ENCODE data around the gene SNTG2. TPM values are rescaled to one million over a fixed set of nuclear protein-coding genes. Genes with fewer than 3 reads are reported as not detected.

Gene SNTG2
- polyA plus RNA-seq, 1 experiment: 0.06 TPM

GRCh38 chr2:974502-974901 lies 23.9 kb downstream of the SNTG2 start:
- Histone ChIP-seq H3K27me3 (ENCODE audit: control insufficient read depth, insufficient read depth, low read length) (no peaks in the 10 kb centered on the region), H3K4me3 (ENCODE audit: low read depth, low read length) (no peak overlapping the region), H3K27ac (ENCODE audit: low read depth, low read length) (no peak overlapping the region), H3K9me3 (ENCODE audit: control insufficient read depth, insufficient read depth, low read length) (peaks cover 3% of the 10 kb centered on the region; the same call in 1 of the 2 replicates)
- no peak for DNase-seq (ENCODE audit: low read depth, low spot score)
- ChIA-PET POLR2A (no interaction called here), CTCF (interaction anchor here (0.8 kb wide), 1 partner anchor 165 kb away, joined by 4 read pairs; no protein-coding TSS in a partner anchor)
- TF ChIP-seq, protein P1, sequence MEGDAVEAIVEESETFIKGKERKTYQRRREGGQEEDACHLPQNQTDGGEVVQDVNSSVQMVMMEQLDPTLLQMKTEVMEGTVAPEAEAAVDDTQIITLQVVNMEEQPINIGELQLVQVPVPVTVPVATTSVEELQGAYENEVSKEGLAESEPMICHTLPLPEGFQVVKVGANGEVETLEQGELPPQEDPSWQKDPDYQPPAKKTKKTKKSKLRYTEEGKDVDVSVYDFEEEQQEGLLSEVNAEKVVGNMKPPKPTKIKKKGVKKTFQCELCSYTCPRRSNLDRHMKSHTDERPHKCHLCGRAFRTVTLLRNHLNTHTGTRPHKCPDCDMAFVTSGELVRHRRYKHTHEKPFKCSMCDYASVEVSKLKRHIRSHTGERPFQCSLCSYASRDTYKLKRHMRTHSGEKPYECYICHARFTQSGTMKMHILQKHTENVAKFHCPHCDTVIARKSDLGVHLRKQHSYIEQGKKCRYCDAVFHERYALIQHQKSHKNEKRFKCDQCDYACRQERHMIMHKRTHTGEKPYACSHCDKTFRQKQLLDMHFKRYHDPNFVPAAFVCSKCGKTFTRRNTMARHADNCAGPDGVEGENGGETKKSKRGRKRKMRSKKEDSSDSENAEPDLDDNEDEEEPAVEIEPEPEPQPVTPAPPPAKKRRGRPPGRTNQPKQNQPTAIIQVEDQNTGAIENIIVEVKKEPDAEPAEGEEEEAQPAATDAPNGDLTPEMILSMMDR (IDR thresholded peaks at IDR 0.05; ENCODE audit: low read depth, low read length): no peak

DNA sequence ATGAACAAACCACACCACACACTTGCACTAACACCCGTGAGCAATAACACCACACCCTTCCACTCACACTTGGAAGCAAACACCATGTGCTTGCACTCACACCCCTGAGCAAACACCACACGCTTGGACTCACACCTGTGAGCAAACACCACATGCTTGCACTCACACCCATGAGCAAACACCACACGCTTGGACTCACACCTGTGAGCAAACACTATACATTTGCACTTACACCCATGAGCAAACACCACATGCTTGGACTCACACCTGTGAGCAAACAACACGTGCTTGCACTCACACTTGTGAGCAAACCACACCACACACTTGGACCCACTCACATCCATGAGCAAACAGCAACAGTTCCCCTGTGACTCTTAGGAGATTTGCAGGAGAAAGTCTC lies 24.4 kb downstream of the SNTG2 start:
- Histone ChIP-seq H3K4me3 (ENCODE audit: low read depth, low read length) (no peak overlapping the region), H3K9me3 (ENCODE audit: control insufficient read depth, insufficient read depth, low read length) (peaks cover 3% of the 10 kb centered on the region; the same call in 1 of the 2 replicates), H3K27me3 (ENCODE audit: control insufficient read depth, insufficient read depth, low read length) (no peaks in the 10 kb centered on the region), H3K27ac (ENCODE audit: low read depth, low read length) (no peak overlapping the region)
- no peak for DNase-seq (ENCODE audit: low read depth, low spot score)
- TF ChIP-seq, protein P1 (IDR thresholded peaks at IDR 0.05; ENCODE audit: low read depth, low read length): no peak
- ChIA-PET POLR2A (no interaction called here), CTCF (interaction anchor here (1.5 kb wide), 1 partner anchor 166 kb away, joined by 3 read pairs; no protein-coding TSS in a partner anchor)

DNA sequence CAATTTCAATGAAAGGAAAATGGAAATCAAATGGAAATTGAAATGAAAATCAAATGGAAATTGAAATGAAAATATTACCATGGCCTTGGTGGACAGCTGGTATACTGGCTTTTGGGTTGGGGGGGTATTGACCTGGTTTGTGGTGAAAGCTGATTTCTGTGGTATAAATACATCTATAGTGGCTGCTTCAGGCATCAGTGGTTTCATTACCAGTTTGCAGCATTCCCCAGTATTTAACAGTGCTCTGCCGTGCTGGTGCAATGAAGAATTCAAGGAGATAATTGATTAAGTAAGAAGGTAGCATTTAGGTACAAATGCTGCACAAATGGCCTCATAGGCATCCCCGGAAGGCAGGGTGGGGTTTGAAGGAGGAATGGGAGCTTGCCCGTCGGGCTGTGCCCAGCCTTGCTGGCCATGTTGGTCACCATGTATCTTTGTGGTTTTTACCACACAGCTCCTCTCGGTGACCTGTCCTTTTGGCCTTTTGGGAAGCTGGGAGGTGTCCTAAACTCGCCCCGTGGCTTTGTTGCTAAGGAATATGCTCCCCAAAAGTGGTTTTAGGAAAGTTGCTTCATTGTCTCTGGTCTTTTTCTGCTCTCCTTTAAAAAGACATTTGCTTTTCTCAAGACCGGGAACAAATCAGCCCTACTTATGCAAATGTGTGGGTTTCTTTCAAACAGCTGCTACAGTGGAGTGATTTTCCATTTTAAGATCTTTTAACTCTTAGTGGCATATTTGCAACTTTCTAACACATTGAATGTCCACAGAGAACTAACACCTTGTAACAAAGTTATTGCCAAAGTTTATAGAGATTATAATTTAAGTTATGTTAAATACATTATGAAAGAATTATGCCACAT lies 28.6 kb downstream of the SNTG2 start:
- POLR2A ChIA-PET: no interaction called here
- no peak for DNase-seq (ENCODE audit: low read depth, low spot score)

GRCh38 chr2:980176-980575 lies 29.5 kb downstream of the SNTG2 start:
- TF ChIP-seq, protein P1 (IDR thresholded peaks at IDR 0.05; ENCODE audit: low read depth, low read length): no peak
- H3K27me3 ChIP-seq (ENCODE audit: control insufficient read depth, insufficient read depth, low read length): no peaks in the 10 kb centered on the region
- no peak overlapping the region for H3K27ac ChIP-seq (ENCODE audit: low read depth, low read length)
- H3K9me3 ChIP-seq (ENCODE audit: control insufficient read depth, insufficient read depth, low read length): peaks cover 6% of the 10 kb centered on the region
- H3K4me3 ChIP-seq (ENCODE audit: low read depth, low read length): no peak overlapping the region
- POLR2A ChIA-PET: no interaction called here
- DNase-seq (ENCODE audit: low read depth, low spot score): no peak
- CTCF ChIA-PET: no interaction called here

More for the DNA sequence above, 28.6 kb downstream of the SNTG2 start:
- no peak overlapping the region for H3K27ac ChIP-seq (ENCODE audit: low read depth, low read length)
- H3K27me3 ChIP-seq (ENCODE audit: control insufficient read depth, insufficient read depth, low read length): no peaks in the 10 kb centered on the region
- CTCF ChIA-PET: no interaction called here
- H3K9me3 ChIP-seq (ENCODE audit: control insufficient read depth, insufficient read depth, low read length): peaks cover 7% of the 10 kb centered on the region
- TF ChIP-seq, protein P1 (IDR thresholded peaks at IDR 0.05; ENCODE audit: low read depth, low read length): no peak
- no peak overlapping the region for H3K4me3 ChIP-seq (ENCODE audit: low read depth, low read length)

DNA sequence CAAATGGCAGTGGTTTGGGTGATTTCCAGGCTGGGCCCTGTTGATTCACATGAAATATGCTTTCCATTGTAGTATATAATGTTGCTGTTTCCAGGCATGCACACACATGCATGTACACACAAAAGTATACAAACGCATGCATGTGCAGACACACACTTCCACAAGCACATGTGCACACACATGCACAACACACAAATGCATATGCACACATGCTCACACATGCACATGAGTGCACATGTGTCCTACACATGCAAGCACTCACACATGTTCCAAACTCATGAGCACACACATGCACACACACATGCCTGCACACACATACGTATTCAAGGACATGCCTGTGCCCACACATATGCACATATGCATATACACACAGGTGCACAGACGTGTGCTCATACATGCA lies 30.6 kb downstream of the SNTG2 start:
- no peak for DNase-seq (ENCODE audit: low read depth, low spot score)
- POLR2A ChIA-PET: no interaction called here
- Histone ChIP-seq H3K4me3 (ENCODE audit: low read depth, low read length) (no peak overlapping the region), H3K9me3 (ENCODE audit: control insufficient read depth, insufficient read depth, low read length) (peaks cover 6% of the 10 kb centered on the region), H3K27ac (ENCODE audit: low read depth, low read length) (no peak overlapping the region), H3K27me3 (ENCODE audit: control insufficient read depth, insufficient read depth, low read length) (no peaks in the 10 kb centered on the region)
- CTCF ChIA-PET: no interaction called here
- TF ChIP-seq, protein P1 (IDR thresholded peaks at IDR 0.05; ENCODE audit: low read depth, low read length): no peak
